ENCODE measurements around the gene PRDM16.

DNA sequence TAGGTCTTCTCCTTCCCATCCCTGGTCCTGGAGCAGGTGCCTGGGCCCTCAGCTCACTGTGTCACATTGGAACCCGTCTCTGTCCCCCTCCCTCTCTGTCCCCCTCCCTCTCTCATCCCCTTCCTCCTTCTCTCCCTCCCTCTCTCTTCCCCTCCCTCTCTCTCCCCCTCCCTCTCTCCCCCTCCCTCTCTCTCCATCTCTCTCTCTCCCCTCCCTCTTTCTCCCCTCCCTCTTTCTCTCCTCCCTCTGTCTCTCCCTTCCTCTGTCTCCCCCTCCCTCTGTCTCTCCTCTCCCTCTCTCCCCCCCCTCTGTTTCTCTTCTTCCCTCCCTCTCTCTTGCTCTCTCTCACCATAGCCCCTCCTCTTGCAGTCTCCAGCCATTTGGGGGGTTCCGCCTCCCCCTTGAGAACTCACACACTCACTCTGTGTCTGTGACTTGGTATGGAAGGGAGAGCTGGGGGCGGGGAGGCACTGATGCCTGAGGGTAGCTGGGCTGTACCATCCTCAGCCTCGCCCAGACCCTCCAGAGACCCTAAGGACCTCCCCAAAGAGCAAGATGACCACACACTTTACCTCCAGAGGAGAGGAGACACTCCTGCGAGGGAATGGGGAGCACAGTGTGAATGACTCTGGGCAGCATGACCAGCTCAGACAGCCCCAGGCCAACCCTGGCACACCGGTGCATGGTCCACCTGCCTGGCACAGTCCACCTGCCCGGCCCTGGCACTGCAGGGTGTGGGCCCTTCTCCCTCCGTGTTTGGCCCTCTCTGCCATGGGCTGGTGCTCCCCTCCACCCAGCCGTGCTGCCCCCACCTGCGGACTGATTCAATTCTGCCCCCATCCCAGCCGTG, 282.7 kb downstream of the PRDM16 start:
- TF ChIP-seq, protein P1, sequence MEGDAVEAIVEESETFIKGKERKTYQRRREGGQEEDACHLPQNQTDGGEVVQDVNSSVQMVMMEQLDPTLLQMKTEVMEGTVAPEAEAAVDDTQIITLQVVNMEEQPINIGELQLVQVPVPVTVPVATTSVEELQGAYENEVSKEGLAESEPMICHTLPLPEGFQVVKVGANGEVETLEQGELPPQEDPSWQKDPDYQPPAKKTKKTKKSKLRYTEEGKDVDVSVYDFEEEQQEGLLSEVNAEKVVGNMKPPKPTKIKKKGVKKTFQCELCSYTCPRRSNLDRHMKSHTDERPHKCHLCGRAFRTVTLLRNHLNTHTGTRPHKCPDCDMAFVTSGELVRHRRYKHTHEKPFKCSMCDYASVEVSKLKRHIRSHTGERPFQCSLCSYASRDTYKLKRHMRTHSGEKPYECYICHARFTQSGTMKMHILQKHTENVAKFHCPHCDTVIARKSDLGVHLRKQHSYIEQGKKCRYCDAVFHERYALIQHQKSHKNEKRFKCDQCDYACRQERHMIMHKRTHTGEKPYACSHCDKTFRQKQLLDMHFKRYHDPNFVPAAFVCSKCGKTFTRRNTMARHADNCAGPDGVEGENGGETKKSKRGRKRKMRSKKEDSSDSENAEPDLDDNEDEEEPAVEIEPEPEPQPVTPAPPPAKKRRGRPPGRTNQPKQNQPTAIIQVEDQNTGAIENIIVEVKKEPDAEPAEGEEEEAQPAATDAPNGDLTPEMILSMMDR (conservative IDR thresholded peaks at IDR 0.05; ENCODE audit: low read depth, low read length): no peak
- TF ChIP-seq EZH2 (IDR thresholded peaks at IDR 0.05; ENCODE audit: low read length, unreplicated experiment): no peak
